WI38 (cell line): ENCODE results near the gene C13orf46.

ENCODE experiments used
- H3K4me3 ChIP-seq: 2 replicates; pipeline ENCODE4 v1.5.1; 2011; ENCODE audit warnings: low read depth, mild to moderate bottlenecking, control low read depth, low read length
- TF ChIP-seq, protein P1 (sequence below): IDR thresholded peaks from 2 replicates; pipeline ENCODE4 v1.5.1; 2012; ENCODE audit warnings: low read depth, mild to moderate bottlenecking, control low read depth, low read length

Gene C13orf46

GRCh38 chr13:113950451-113951245 is 23.2 kb downstream of the C13orf46 start:
- TF ChIP-seq, protein P1, sequence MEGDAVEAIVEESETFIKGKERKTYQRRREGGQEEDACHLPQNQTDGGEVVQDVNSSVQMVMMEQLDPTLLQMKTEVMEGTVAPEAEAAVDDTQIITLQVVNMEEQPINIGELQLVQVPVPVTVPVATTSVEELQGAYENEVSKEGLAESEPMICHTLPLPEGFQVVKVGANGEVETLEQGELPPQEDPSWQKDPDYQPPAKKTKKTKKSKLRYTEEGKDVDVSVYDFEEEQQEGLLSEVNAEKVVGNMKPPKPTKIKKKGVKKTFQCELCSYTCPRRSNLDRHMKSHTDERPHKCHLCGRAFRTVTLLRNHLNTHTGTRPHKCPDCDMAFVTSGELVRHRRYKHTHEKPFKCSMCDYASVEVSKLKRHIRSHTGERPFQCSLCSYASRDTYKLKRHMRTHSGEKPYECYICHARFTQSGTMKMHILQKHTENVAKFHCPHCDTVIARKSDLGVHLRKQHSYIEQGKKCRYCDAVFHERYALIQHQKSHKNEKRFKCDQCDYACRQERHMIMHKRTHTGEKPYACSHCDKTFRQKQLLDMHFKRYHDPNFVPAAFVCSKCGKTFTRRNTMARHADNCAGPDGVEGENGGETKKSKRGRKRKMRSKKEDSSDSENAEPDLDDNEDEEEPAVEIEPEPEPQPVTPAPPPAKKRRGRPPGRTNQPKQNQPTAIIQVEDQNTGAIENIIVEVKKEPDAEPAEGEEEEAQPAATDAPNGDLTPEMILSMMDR = no peak
- no peak overlapping the region for H3K4me3 ChIP-seq

- no peak overlapping the region for H3K4me3 ChIP-seq
- TF ChIP-seq, protein P1 = no peak
Measured at GRCh38 chr13:113949546-113949945, 24.3 kb downstream of the C13orf46 start.

GRCh38 chr13:113948034-113948742 is 25.7 kb downstream of the C13orf46 start:
- no peak overlapping the region for H3K4me3 ChIP-seq
- TF ChIP-seq, protein P1 = no peak

GRCh38 chr13:113947311-113948033 is 26.4 kb downstream of the C13orf46 start:
- H3K4me3 ChIP-seq = no peak overlapping the region
- TF ChIP-seq, protein P1 = peak; percentile 32; the same call in 1 of the 2 replicates

DNA sequence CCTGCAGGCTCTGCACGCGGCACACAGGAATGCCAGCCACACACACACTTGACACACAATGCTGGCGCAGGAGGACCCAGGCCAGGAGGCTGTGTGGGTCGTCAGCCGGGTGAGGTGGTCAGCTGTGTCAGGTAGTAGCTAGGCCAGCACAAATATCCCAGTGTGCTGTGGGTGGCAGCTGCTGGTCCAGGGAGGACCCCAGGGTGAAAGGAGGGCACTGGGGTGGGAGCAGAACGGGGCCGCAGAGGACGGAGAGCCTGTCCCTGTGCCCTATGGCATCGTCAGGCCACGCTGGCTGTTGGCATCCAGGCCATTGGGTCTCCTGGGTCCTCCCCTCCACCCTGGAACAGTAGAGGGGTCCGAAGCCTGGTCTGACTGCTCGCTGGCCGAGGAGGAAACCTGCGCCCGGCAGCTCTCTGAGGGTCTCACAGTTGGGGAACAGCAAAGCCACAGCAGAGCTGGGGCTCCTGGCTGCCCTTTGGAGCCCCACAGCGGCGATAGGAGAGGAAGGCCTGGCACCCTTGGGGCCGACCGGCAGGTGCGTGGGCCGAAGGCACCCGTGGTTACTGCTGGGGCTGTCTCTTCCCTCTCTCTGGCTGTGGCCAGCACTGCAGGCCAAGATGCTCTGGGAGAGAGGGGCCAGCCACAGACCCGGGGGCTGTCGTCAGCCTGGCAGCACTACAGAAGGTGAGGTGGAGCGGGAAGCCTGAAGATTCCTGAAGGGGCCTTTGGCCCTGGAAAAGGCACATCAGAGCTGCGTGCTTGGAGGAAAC is 27.3 kb downstream of the C13orf46 start:
- TF ChIP-seq, protein P1 = no peak

GRCh38 chr13:113945857-113946408 is 27.9 kb downstream of the C13orf46 start:
- TF ChIP-seq, protein P1 = no peak

More for the DNA sequence above, 27.3 kb downstream of the C13orf46 start:
- H3K4me3 ChIP-seq = no peak overlapping the region

More at GRCh38 chr13:113945857-113946408, 27.9 kb downstream of the C13orf46 start:
- H3K4me3 ChIP-seq = no peak overlapping the region
